GM21786 (cell line): Measurements from ENCODE around the gene TNFAIP8L3.
"Not testable (repeated sequence)": the region's sequence is repeated elsewhere in the genome, so short reads cannot be mapped to it uniquely, and the experiment has no call there.

ENCODE experiments used
- ATAC-seq: cut with Tn5 transposase; IDR thresholded peaks from one replicate; pipeline ENCODE4 v1.9.1; 2021; ENCODE audit not compliant: unreplicated experiment

Gene TNFAIP8L3

GRCh38 chr15:51094606-51095569, at the start of gene TNFAIP8L3:
TSS of gene TNFAIP8L3 (minus strand) at chr15:51094906. CDS start at chr15:51094595, 311 bp downstream.
- no peak for ATAC-seq

- ATAC-seq: no peak
These were observed 49.4 kb upstream of the TNFAIP8L3 start for GRCh38 chr15:51144021-51144532.

- not testable (repeated sequence) for ATAC-seq
These were observed 45.6 kb upstream of the TNFAIP8L3 start for GRCh38 chr15:51140347-51140746.

GRCh38 chr15:51139091-51139490, 44.4 kb upstream of the TNFAIP8L3 start:
- ATAC-seq: no peak

- no peak for ATAC-seq
These were observed 43.2 kb upstream of the TNFAIP8L3 start for GRCh38 chr15:51137880-51138430.

- ATAC-seq: no peak
These were observed 42.3 kb upstream of the TNFAIP8L3 start for GRCh38 chr15:51137024-51137423.

GRCh38 chr15:51135276-51135675, 40.6 kb upstream of the TNFAIP8L3 start:
- no peak for ATAC-seq

- ATAC-seq: no peak
These were observed 39.9 kb upstream of the TNFAIP8L3 start for GRCh38 chr15:51134416-51135199.

- ATAC-seq: no peak
These were observed 38.5 kb upstream of the TNFAIP8L3 start for GRCh38 chr15:51133140-51133765.

GRCh38 chr15:51132384-51133139, 37.9 kb upstream of the TNFAIP8L3 start:
- no peak for ATAC-seq

- ATAC-seq: no peak
These were observed 37.0 kb upstream of the TNFAIP8L3 start for GRCh38 chr15:51131596-51132290.

- no peak for ATAC-seq
These were observed 35.6 kb upstream of the TNFAIP8L3 start for GRCh38 chr15:51130344-51130743.

- ATAC-seq: no peak
These were observed 35.0 kb upstream of the TNFAIP8L3 start for GRCh38 chr15:51129535-51130188.

GRCh38 chr15:51128701-51129100, 34.0 kb upstream of the TNFAIP8L3 start:
- ATAC-seq: no peak

- no peak for ATAC-seq
These were observed 32.1 kb upstream of the TNFAIP8L3 start for GRCh38 chr15:51126842-51127241.

GRCh38 chr15:51123002-51123401, 28.3 kb upstream of the TNFAIP8L3 start:
- not testable (repeated sequence) for ATAC-seq

- ATAC-seq: no peak
These were observed 27.0 kb upstream of the TNFAIP8L3 start for GRCh38 chr15:51121631-51122225.

GRCh38 chr15:51121118-51121517, 26.4 kb upstream of the TNFAIP8L3 start:
- no peak for ATAC-seq

GRCh38 chr15:51119120-51119519, 24.4 kb upstream of the TNFAIP8L3 start:
- ATAC-seq: no peak
